Measurements from ENCODE around the gene METTL24. TPM values are rescaled to one million over a fixed set of nuclear protein-coding genes. Genes with fewer than 3 reads are reported as not detected.

The METTL24 gene
- total and polyA plus RNA-seq, 10 of the 15 experiments (the other 5 are each of a cell fraction or from before 2014, with no cell fraction given) = 0.20 TPM; not detected in 9

- SMC1A ChIA-PET (ENCODE audit: uncharacterized antibody, unreplicated experiment) = no interaction called here
- no peak for FAIRE-seq
These were observed 72.7 kb downstream of the METTL24 start for GRCh38 chr6:110285306-110286060.

More at GRCh38 chr6:110285306-110286060, 72.7 kb downstream of the METTL24 start:
- Histone ChIP-seq H3K4me3 (no peak overlapping the region), H4K20me1 (ENCODE audit: control insufficient read depth, insufficient read depth) (no peaks in the 10 kb centered on the region), H3K27me3 (replicated peaks in 1 of 2; ENCODE audit: control insufficient read depth in 2 of 2, insufficient read depth in 2 of 2, low read length in 1 of 2) (peaks cover 0 to 2% of the 10 kb centered on the region in 2 experiments; a peak in 1 of 4 replicates), H3K9ac (ENCODE audit: control insufficient read depth, insufficient read depth, low read length) (no peak overlapping the region), H3K4me1 (ENCODE audit: control insufficient read depth, insufficient read depth, low read length) (no peaks in the 10 kb centered on the region), H3K79me2 (ENCODE audit: control insufficient read depth, insufficient read depth, low read length) (no peaks in the 10 kb centered on the region), H3K4me2 (ENCODE audit: control insufficient read depth, insufficient read depth) (no peak overlapping the region), H3K27ac (ENCODE audit: control insufficient read depth, insufficient read depth) (no peak overlapping the region), H3K36me3 (ENCODE audit: control insufficient read depth in 2 of 2, insufficient read depth in 2 of 2, low read length in 1 of 2) (no peaks in the 10 kb centered on the region), H2AFZ (ENCODE audit: control insufficient read depth, low read depth, low read length) (no peak overlapping the region), H3K9me3 (replicated peaks; ENCODE audit: control insufficient read depth, insufficient read depth, low read length) (no peaks in the 10 kb centered on the region)
- WGBS (ENCODE audit: insufficient coverage, insufficient replicate concordance, low lambda C conversion rate, missing lambda C conversion rate) = 34% methylated on average over 7 of the region's 7 CpGs
- TF ChIP-seq ZNF274 (IDR thresholded peaks at IDR 0.05; ENCODE audit: insufficient read depth, insufficient read length) = no peak
- no peak for TF ChIP-seq EGR1 (IDR thresholded peaks at IDR 0.05; ENCODE audit: borderline replicate concordance in 1 of 2, low read depth in 2 of 2, low read length in 2 of 2)
- no peak for TF ChIP-seq CHD4 (IDR thresholded peaks at IDR 0.05)
- no peak for TF ChIP-seq MXI1 (IDR thresholded peaks at IDR 0.05; ENCODE audit: low read depth, low read length)
- TF ChIP-seq NRF1 (conservative IDR thresholded peaks at IDR 0.05; ENCODE audit: low read depth, low read length) = no peak
- no peak for TF ChIP-seq HDGF (IDR thresholded peaks at IDR 0.05)
- TF ChIP-seq BCLAF1 (IDR thresholded peaks at IDR 0.05) = no peak
- ChIA-PET CTCF (no interaction called here), POLR2A (interaction anchor here (0.5 kb wide), 1 partner anchor 1300 kb away, joined by 5 read pairs; no protein-coding TSS in a partner anchor), RAD21 (ENCODE audit: unreplicated experiment) (no interaction called here)
- DNase-seq (ENCODE audit: low read depth, low spot score) = no peak
- no peak for ATAC-seq
- intact Hi-C loops (cut with micrococcal nuclease; ENCODE audit: unreplicated experiment) (no loop called here), in situ Hi-C loops (cut with MboI) (no loop called here)
- no TSS peak for BruUV-seq (replicated peaks)

Measured in GM12878 (cell line).